ENCODE measurements around the gene CAMSAP2.

CAMSAP2 gene

GRCh38 chr1:200900877-200901276 lies 162.2 kb downstream of the CAMSAP2 start:
- no peak for DNase-seq

- no peak for DNase-seq
Measured at GRCh38 chr1:200901350-200901749, 162.7 kb downstream of the CAMSAP2 start.

- DNase-seq: no peak
Measured at GRCh38 chr1:200901796-200902444, 163.2 kb downstream of the CAMSAP2 start.

- DNase-seq: no peak
Measured at GRCh38 chr1:200903793-200904192, 165.1 kb downstream of the CAMSAP2 start.

- no peak for DNase-seq
Measured at GRCh38 chr1:200904772-200905171, 166.1 kb downstream of the CAMSAP2 start.

GRCh38 chr1:200905411-200906052 lies 166.8 kb downstream of the CAMSAP2 start:
- no peak for DNase-seq

- DNase-seq: no peak
Measured at GRCh38 chr1:200906491-200906890, 167.8 kb downstream of the CAMSAP2 start.

- DNase-seq: no peak
Measured at GRCh38 chr1:200907611-200908097, 169.0 kb downstream of the CAMSAP2 start.

GRCh38 chr1:200908191-200908868 lies 169.6 kb downstream of the CAMSAP2 start:
- DNase-seq: no peak

- DNase-seq: no peak
Measured at GRCh38 chr1:200909071-200909470, 170.4 kb downstream of the CAMSAP2 start.

GRCh38 chr1:200909757-200910239 lies 171.1 kb downstream of the CAMSAP2 start:
- no peak for DNase-seq
